ENCODE data around the gene CMYA5.

DNA sequence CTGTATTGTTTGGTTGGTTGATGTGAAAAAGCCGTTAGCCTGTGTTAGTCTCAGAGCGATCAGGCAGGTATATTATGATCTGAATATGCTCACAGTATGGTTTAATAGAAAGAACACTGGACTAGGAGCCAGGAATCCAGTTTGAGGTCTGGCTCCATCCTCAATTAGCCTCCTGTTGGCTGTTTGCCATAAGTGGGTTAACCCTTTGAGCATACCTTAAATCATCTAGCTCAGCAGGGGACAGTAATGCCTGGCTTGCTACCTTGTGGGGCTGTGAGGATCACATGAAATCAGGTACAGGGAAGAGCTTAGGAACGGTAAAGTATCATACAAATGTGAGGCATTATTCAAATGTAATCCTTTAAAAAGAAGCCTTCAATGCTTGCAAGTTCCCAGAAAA, 104.7 kb downstream of the CMYA5 start:
- TF ChIP-seq, protein P1, sequence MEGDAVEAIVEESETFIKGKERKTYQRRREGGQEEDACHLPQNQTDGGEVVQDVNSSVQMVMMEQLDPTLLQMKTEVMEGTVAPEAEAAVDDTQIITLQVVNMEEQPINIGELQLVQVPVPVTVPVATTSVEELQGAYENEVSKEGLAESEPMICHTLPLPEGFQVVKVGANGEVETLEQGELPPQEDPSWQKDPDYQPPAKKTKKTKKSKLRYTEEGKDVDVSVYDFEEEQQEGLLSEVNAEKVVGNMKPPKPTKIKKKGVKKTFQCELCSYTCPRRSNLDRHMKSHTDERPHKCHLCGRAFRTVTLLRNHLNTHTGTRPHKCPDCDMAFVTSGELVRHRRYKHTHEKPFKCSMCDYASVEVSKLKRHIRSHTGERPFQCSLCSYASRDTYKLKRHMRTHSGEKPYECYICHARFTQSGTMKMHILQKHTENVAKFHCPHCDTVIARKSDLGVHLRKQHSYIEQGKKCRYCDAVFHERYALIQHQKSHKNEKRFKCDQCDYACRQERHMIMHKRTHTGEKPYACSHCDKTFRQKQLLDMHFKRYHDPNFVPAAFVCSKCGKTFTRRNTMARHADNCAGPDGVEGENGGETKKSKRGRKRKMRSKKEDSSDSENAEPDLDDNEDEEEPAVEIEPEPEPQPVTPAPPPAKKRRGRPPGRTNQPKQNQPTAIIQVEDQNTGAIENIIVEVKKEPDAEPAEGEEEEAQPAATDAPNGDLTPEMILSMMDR (IDR thresholded peaks at IDR 0.05), result no peak
- TF ChIP-seq EP300 (IDR thresholded peaks at IDR 0.05), result no peak

All from ovary (tissue), 3 donors.